Activated CD4-positive, alpha-beta T cell treated with anti-CD3 and anti-CD28 coated beads, Interleukin-2, amount 10 ng/mL, durations not matched to agents 7 days and 5 days (primary cell): Measurements from ENCODE around the gene HTR5A. TPM values are rescaled to one million over a fixed set of nuclear protein-coding genes. Genes with fewer than 3 reads are reported as not detected.

Experiments used
- CTCF ChIA-PET: fragments of 350-600 bp; sonication (Branson Sonifier 250); formaldehyde crosslinking; loops from one replicate; lab custom pipeline; 2021; ENCODE audit warnings: antibody characterized with exemption; lab: Charles Lee
- POLR2A ChIA-PET: fragments of 350-600 bp; sonication (Branson Sonifier 250); formaldehyde crosslinking; loops from one replicate; lab custom pipeline; 2021; ENCODE audit warnings: antibody characterized with exemption; lab: Charles Lee
- DNase-seq: peaks from one replicate; pipeline ENCODE4 v3.0.0-alpha.2; 2020
- H3K27ac Mint-ChIP-seq: one replicate; pipeline ENCODE4 v1.8.0; 2021; ENCODE audit warnings: mild to moderate bottlenecking, moderate library complexity, mixed read lengths
- H3K27me3 Mint-ChIP-seq: one replicate; pipeline ENCODE4 v1.8.0; 2021; ENCODE audit warnings: mixed read lengths
- H3K36me3 Mint-ChIP-seq: one replicate; pipeline ENCODE4 v1.8.0; 2021; ENCODE audit warnings: low read depth, mixed read lengths
- H3K4me1 Mint-ChIP-seq: one replicate; pipeline ENCODE4 v1.8.0; 2021; ENCODE audit warnings: mixed read lengths
- H3K4me3 Mint-ChIP-seq: one replicate; pipeline ENCODE4 v1.8.0; 2021; ENCODE audit warnings: mild to moderate bottlenecking, moderate library complexity, mixed read lengths
- H3K9me3 Mint-ChIP-seq: one replicate; pipeline ENCODE4 v1.8.0; 2021; ENCODE audit warnings: mixed read lengths
- total RNA-seq, 2 experiments: library from RNA; stranded (reverse); gene quantifications; one replicate each; pipeline ENCODE4 v1.2.3, GENCODE V29; 2021

The HTR5A gene
- total RNA-seq, 2 experiments from 2014 or later: not detected

DNA sequence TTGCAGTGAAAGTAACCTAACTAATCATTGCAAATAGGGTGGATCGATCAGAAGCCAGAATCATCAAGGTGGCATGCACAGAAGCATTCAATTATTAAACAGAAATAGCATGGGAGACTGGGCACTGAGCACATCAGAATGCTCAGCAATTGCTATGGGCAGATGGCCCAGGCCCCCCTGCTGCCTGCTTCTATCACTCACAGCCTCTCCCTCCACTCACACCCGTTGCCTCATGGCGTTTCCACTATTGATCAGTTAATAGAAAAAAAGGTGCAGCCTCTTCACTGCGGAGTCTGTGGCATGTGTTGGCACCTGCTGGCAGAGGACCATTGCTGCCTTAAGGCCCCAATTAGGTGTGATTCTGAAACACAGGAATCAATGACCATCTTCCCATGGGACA lies 11.2 kb upstream of the HTR5A start:
- no peaks in the 10 kb centered on the region for H3K9me3 Mint-ChIP-seq
- H3K36me3 Mint-ChIP-seq: no peaks in the 10 kb centered on the region
- ChIA-PET POLR2A (no interaction called here), CTCF (interaction anchor here (0.9 kb wide), 1 partner anchor 20 kb away, joined by 3 read pairs; no protein-coding TSS in a partner anchor)
- no peak for DNase-seq
- H3K4me3 Mint-ChIP-seq: no peak overlapping the region
- no peaks in the 10 kb centered on the region for H3K4me1 Mint-ChIP-seq
- H3K27me3 Mint-ChIP-seq: peaks cover 6% of the 10 kb centered on the region
- H3K27ac Mint-ChIP-seq: no peak overlapping the region

DNA sequence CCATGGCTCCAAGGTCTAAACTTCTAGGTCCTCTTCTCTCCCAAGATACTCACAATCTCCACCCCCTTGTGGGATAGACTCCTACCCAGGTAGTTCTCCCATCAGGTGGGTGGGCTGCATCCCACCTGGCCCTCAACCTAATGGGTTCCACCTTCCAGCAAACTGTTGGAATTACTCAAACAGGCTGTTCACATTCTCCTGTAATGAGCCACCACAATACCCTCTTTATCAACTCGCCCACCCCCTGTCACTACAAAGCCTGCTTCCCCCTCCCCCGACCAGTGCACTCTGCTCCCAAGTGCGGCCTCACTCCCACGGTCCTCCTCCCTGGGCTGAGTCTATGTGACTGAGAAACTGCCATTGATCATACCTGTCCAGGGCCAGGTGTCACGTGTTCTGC lies 10.4 kb upstream of the HTR5A start:
- Mint-ChIP-seq H3K27ac (no peak overlapping the region), H3K9me3 (no peaks in the 10 kb centered on the region), H3K4me1 (no peaks in the 10 kb centered on the region), H3K36me3 (no peaks in the 10 kb centered on the region), H3K27me3 (peaks cover 4% of the 10 kb centered on the region), H3K4me3 (no peak overlapping the region)
- ChIA-PET POLR2A (no interaction called here), CTCF (interaction anchor here (0.9 kb wide), 1 partner anchor 19 kb away, joined by 3 read pairs; no protein-coding TSS in a partner anchor)
- no peak for DNase-seq

DNA sequence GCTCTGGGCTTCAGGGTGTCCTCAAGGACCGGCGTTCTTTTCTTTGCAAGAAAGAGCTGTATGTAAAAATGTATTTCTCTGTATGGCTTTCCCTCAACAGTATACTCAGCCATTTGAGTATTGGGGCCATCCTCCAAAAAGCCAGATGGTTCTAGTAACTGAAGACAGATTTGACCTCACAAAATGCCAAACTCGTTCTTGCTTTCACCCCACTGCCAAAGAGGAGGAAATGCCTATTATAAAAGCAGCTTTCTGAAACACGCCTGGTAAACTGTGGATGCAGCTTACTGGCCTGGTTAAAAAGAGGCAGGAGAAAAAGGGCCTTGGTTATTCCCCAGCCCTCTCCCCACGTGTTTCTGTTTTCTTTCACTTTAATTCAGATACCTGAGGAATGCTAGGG lies 7.7 kb upstream of the HTR5A start:
- H3K36me3 Mint-ChIP-seq: no peaks in the 10 kb centered on the region
- no peak overlapping the region for H3K4me3 Mint-ChIP-seq
- H3K4me1 Mint-ChIP-seq: no peaks in the 10 kb centered on the region
- ChIA-PET POLR2A (no interaction called here), CTCF (no interaction called here)
- H3K27ac Mint-ChIP-seq: no peak overlapping the region
- peaks cover 4% of the 10 kb centered on the region for H3K27me3 Mint-ChIP-seq
- DNase-seq: no peak
- no peaks in the 10 kb centered on the region for H3K9me3 Mint-ChIP-seq

DNA sequence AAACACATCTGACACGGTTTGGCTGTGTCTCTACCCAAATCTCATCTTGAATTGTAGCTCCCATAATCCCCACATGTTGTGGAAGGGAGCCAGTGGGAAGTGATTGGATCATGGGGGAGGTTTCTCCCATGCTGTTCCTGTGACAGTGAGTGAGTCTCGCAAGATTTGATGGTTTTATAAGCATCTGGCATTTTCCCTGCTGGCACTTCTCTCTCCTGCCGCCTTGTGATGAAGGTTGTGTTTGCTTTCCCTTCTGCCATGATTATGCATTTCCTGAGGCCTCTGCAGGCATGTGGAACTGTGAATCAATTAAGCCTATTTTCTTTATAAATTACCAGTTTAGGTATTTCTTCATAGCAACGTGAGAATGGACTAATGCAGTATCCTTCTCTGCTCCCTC lies 5.9 kb upstream of the HTR5A start:
- no peak for DNase-seq
- no peaks in the 10 kb centered on the region for H3K4me1 Mint-ChIP-seq
- no peaks in the 10 kb centered on the region for H3K36me3 Mint-ChIP-seq
- H3K27me3 Mint-ChIP-seq: no peaks in the 10 kb centered on the region
- ChIA-PET POLR2A (no interaction called here), CTCF (no interaction called here)
- H3K4me3 Mint-ChIP-seq: no peak overlapping the region
- H3K27ac Mint-ChIP-seq: no peak overlapping the region
- no peaks in the 10 kb centered on the region for H3K9me3 Mint-ChIP-seq

DNA sequence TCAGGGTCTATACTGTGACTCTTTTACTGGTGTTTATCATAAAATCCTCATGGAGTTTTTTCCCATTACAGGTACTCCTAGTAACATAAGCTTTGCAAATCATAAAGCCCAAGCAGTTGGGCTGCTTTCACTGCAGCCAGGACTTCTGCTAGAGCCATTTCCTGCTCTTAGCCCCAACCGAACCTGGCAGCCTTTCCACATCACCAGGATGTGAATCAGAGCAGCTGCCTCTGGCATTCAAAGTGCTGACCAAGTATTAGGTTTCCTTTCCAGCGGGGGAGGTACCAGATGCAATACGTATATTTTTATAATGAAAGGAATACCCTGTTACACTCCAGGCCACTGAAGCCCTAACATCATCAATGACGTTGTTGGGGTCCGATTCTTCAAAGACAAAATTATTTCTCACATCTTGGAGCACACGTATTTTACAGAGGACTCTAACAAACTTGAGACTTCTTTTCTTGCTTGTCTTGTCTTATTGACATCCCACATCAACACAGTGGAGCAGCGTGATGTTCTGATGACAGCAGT lies 3.6 kb upstream of the HTR5A start:
- DNase-seq: no peak
- H3K27me3 Mint-ChIP-seq: peaks cover 6% of the 10 kb centered on the region
- H3K36me3 Mint-ChIP-seq: no peaks in the 10 kb centered on the region
- no peak overlapping the region for H3K4me3 Mint-ChIP-seq
- H3K9me3 Mint-ChIP-seq: no peaks in the 10 kb centered on the region
- ChIA-PET CTCF (no interaction called here), POLR2A (no interaction called here)
- H3K4me1 Mint-ChIP-seq: no peaks in the 10 kb centered on the region
- no peak overlapping the region for H3K27ac Mint-ChIP-seq

DNA sequence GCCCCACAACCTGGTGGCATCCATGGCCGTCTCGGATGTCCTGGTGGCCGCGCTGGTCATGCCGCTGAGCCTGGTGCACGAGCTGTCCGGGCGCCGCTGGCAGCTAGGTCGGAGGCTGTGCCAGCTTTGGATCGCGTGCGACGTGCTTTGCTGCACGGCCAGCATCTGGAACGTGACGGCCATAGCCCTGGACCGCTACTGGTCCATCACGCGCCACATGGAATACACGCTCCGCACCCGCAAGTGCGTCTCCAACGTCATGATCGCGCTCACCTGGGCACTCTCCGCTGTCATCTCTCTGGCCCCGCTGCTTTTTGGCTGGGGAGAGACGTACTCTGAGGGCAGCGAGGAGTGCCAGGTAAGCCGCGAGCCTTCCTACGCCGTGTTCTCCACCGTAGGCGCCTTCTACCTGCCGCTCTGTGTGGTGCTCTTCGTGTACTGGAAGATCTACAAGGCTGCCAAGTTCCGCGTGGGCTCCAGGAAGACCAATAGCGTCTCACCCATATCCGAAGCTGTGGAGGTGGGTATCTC lies 1.1 kb downstream of the HTR5A start:
- ChIA-PET POLR2A (no interaction called here), CTCF (interaction anchor here (1.4 kb wide), 1 partner anchor 302 kb away, joined by 3 read pairs; no protein-coding TSS in a partner anchor)
- Mint-ChIP-seq H3K36me3 (no peaks in the 10 kb centered on the region), H3K27me3 (peaks cover 13% of the 10 kb centered on the region), H3K27ac (no peak overlapping the region), H3K4me3 (no peak overlapping the region), H3K4me1 (no peaks in the 10 kb centered on the region), H3K9me3 (no peaks in the 10 kb centered on the region)
- DNase-seq: no peak

DNA sequence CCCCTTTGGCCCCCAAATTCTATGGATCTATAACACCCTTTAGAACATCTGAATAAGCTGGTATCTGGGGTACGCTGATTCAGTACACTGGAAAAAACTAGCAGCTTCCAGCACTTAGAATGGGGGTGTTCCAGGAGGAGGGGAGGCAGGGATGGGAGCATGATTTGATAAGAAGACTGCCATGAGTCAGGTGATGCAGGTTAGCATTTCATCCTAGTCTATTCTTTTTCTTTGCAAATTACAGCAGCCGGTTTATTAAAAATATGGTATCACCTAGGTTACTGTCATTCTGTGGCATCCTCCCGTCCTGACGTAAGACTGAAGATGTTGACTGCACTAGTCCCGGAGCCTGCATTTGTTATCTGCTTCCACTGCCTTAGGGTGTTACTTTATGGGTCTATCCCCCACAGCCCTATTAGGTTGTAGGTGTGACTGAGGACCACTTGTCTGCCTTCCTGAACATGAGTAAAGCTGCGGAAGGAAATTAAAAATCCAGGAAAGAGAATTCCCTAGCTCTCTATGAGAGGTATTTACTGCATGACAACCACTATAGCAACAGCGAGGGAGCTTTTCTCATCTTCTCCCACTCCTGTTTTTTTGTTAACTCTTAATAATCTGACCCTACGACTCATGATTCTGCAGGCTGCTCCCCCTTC lies 1.9 kb downstream of the HTR5A start:
- Mint-ChIP-seq H3K4me1 (no peaks in the 10 kb centered on the region), H3K36me3 (no peaks in the 10 kb centered on the region), H3K9me3 (no peaks in the 10 kb centered on the region), H3K27me3 (peaks cover 13% of the 10 kb centered on the region), H3K27ac (no peak overlapping the region), H3K4me3 (no peak overlapping the region)
- DNase-seq: no peak
- ChIA-PET POLR2A (no interaction called here), CTCF (interaction anchor here (1.4 kb wide), 1 partner anchor 301 kb away, joined by 3 read pairs; no protein-coding TSS in a partner anchor)

DNA sequence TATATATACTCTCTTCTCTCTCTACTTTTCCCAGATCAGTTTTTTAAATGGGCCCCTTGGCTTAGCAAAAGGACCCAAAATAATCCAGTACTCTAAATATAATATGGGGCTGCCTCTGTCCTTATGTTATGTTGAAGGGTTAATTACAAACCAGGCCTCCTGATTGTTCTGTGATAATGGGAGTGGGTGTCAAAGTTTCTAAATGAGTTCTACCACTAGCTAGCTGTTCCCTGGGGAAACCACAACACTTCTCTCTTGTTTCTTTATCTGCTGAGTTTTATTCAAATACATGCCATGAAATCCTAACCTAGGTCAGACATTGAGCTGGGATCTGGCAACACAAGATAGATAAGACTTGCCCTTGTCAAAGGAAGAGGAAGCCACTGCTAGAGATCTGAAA lies 3.8 kb downstream of the HTR5A start:
- CTCF ChIA-PET: no interaction called here
- no peak for DNase-seq
- no peaks in the 10 kb centered on the region for H3K4me1 Mint-ChIP-seq
- no peak overlapping the region for H3K27ac Mint-ChIP-seq
- H3K9me3 Mint-ChIP-seq: no peaks in the 10 kb centered on the region
- peaks cover 15% of the 10 kb centered on the region for H3K27me3 Mint-ChIP-seq
- POLR2A ChIA-PET: no interaction called here
- no peaks in the 10 kb centered on the region for H3K36me3 Mint-ChIP-seq
- H3K4me3 Mint-ChIP-seq: no peak overlapping the region

DNA sequence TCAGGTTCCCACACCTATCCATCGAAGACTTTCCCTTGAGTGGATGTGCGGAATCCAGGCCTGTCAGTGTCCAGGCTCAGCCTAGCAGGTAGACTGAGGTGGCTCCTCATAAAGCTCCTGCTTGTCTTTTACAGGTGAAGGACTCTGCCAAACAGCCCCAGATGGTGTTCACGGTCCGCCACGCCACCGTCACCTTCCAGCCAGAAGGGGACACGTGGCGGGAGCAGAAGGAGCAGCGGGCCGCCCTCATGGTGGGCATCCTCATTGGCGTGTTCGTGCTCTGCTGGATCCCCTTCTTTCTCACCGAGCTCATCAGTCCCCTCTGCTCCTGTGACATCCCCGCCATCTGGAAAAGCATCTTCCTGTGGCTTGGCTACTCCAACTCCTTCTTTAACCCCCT lies 13.9 kb downstream of the HTR5A start:
- Mint-ChIP-seq H3K36me3 (no peaks in the 10 kb centered on the region), H3K27ac (no peak overlapping the region), H3K4me1 (peaks cover 1% of the 10 kb centered on the region), H3K27me3 (peaks cover 17% of the 10 kb centered on the region), H3K9me3 (no peaks in the 10 kb centered on the region), H3K4me3 (no peak overlapping the region)
- ChIA-PET POLR2A (no interaction called here), CTCF (no interaction called here)
- DNase-seq: no peak

DNA sequence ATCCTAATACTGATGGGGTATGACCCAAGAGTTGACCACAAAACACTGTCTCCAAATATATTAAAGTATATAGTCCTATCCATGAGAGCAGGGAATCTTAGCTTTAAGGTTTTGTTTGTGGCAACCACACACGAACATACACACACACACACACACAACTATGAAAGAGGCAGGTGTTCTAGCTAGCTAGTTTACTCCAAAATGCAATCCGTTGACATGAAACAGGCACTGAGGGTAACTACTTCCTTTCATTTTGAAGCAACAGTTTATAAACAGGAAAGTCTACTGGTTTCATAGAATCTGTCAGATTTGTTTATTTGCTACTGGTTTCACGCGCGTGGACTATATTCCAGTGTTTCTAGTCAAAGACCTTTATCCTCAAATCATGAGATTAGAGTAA lies 14.8 kb downstream of the HTR5A start:
- no peak overlapping the region for H3K27ac Mint-ChIP-seq
- ChIA-PET CTCF (no interaction called here), POLR2A (no interaction called here)
- no peaks in the 10 kb centered on the region for H3K9me3 Mint-ChIP-seq
- DNase-seq: no peak
- no peak overlapping the region for H3K4me3 Mint-ChIP-seq
- peaks cover 1% of the 10 kb centered on the region for H3K4me1 Mint-ChIP-seq
- H3K36me3 Mint-ChIP-seq: no peaks in the 10 kb centered on the region
- H3K27me3 Mint-ChIP-seq: peaks cover 17% of the 10 kb centered on the region

DNA sequence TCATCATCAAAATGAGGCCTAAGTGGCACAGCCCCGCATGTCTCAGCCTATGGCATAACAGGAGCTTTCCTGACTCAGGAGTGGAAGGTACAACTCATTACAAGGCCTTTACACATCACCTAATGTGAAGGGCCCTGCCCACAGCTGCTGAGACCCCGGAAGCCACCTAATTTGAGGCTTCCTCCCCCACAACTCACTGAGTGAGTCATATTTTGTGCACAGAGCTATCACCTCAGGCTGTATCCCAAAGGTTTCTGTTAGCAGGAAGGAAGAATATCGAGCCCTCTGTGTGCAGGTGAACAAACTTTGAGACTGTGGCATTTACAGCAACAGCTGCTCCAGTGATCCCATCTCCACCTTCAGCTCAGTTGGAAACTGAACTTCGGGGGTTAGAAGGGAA lies 20.6 kb downstream of the HTR5A start:
- peaks cover 7% of the 10 kb centered on the region for H3K27me3 Mint-ChIP-seq
- H3K27ac Mint-ChIP-seq: no peak overlapping the region
- ChIA-PET POLR2A (no interaction called here), CTCF (interaction anchor here (1.5 kb wide), 1 partner anchor 9 kb away, joined by 4 read pairs; no protein-coding TSS in a partner anchor)
- no peaks in the 10 kb centered on the region for H3K36me3 Mint-ChIP-seq
- peaks cover 4% of the 10 kb centered on the region for H3K4me1 Mint-ChIP-seq
- peaks cover 7% of the 10 kb centered on the region for H3K9me3 Mint-ChIP-seq
- H3K4me3 Mint-ChIP-seq: no peak overlapping the region
- DNase-seq: no peak

DNA sequence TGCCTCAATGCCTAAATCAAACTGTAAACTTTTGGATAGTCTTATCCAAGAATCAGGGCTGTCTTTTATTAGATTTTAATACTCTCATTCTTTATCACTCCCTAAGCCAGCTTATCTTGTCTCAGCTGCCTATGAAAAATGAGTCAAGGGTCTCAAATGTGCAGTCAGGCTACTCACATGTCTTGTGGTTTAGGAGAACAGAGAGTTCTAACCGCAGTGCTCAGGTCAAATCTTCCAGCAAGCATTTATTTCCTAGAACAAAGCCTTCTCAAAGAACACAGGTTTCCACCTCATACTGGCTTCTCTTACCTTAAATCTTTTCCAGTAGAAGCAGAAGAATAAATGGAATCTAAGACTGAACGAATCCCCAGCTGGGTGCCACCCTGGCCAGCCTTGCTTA lies 23.5 kb downstream of the HTR5A start:
- POLR2A ChIA-PET: no interaction called here
- H3K36me3 Mint-ChIP-seq: no peaks in the 10 kb centered on the region
- CTCF ChIA-PET: interaction anchor here (0.9 kb wide), 1 partner anchor 249 kb away, joined by 3 read pairs; no protein-coding TSS in a partner anchor
- H3K4me3 Mint-ChIP-seq: no peak overlapping the region
- H3K9me3 Mint-ChIP-seq: peaks cover 11% of the 10 kb centered on the region
- peaks cover 4% of the 10 kb centered on the region for H3K4me1 Mint-ChIP-seq
- H3K27ac Mint-ChIP-seq: no peak overlapping the region
- peaks cover 1% of the 10 kb centered on the region for H3K27me3 Mint-ChIP-seq
- no peak for DNase-seq

DNA sequence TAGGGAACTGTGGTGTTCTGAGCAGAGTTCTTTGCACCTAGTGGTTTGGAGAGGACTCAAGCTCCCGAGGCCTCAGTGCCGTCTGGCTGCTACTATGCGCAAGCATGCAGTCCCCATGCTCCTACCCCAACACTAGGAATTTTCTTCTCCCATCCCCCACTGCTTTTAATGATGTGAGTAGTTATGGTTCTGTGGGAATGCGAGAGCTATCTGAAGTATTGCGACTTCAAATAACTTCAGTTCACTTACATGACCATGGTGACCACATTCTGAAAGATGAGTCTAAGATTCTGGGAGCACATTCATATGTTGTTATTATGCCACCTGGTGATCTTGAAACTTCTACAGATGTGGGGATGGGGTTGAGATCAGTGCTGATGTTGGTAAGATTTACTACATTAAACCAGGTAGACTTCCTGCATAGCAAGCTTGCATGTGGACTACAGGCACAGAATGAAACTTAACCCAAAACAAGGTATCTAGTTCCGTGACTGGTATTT lies 24.6 kb downstream of the HTR5A start:
- Mint-ChIP-seq H3K4me1 (peaks cover 4% of the 10 kb centered on the region), H3K27ac (no peak overlapping the region), H3K36me3 (no peaks in the 10 kb centered on the region), H3K9me3 (peaks cover 11% of the 10 kb centered on the region), H3K27me3 (peaks cover 1% of the 10 kb centered on the region), H3K4me3 (no peak overlapping the region)
- DNase-seq: no peak
- CTCF ChIA-PET: interaction anchor here (1.1 kb wide), 1 partner anchor 25 kb away, joined by 3 read pairs; the partner anchor contains the start of gene HTR5A
- POLR2A ChIA-PET: no interaction called here
